Measurements from ENCODE around the gene TMPRSS3. TPM values are rescaled to one million over a fixed set of nuclear protein-coding genes. Genes with fewer than 3 reads are reported as not detected.

The TMPRSS3 gene
- total RNA-seq, 1 donor: not detected

GRCh38 chr21:42405064-42406013 is 9.5 kb upstream of the TMPRSS3 start:
- no peak overlapping the region for H3K4me3 ChIP-seq (ENCODE audit: low read depth, low read length)
- TF ChIP-seq CTCF (IDR thresholded peaks at IDR 0.05; ENCODE audit: insufficient read depth, low read depth, low read length): no peak
- no peak for DNase-seq (ENCODE audit: low read depth)

GRCh38 chr21:42404539-42404938 is 8.7 kb upstream of the TMPRSS3 start:
- DNase-seq (ENCODE audit: low read depth): no peak
- no peak overlapping the region for H3K4me3 ChIP-seq (ENCODE audit: low read depth, low read length)
- TF ChIP-seq CTCF (IDR thresholded peaks at IDR 0.05; ENCODE audit: insufficient read depth, low read depth, low read length): no peak

GRCh38 chr21:42403611-42404231 is 7.9 kb upstream of the TMPRSS3 start, which contains the start of gene UBASH3A:
TSS of gene UBASH3A (plus strand) at chr21:42403902. CDS start at chr21:42403946, 44 bp downstream.
- H3K4me3 ChIP-seq (ENCODE audit: low read depth, low read length): no peak within 1 kb of the TSS
- TF ChIP-seq CTCF (IDR thresholded peaks at IDR 0.05; ENCODE audit: insufficient read depth, low read depth, low read length): no peak
- no peak for DNase-seq (ENCODE audit: low read depth)

GRCh38 chr21:42401820-42402251 is 6.0 kb upstream of the TMPRSS3 start:
- TF ChIP-seq CTCF (IDR thresholded peaks at IDR 0.05; ENCODE audit: insufficient read depth, low read depth, low read length): no peak
- H3K4me3 ChIP-seq (ENCODE audit: low read depth, low read length): no peak overlapping the region
- no peak for DNase-seq (ENCODE audit: low read depth)

- TF ChIP-seq CTCF (IDR thresholded peaks at IDR 0.05; ENCODE audit: insufficient read depth, low read depth, low read length): no peak
- no peak for DNase-seq (ENCODE audit: low read depth)
- H3K4me3 ChIP-seq (ENCODE audit: low read depth, low read length): no peak overlapping the region
Observed at GRCh38 chr21:42401154-42401553, 5.3 kb upstream of the TMPRSS3 start.

- no peak for TF ChIP-seq CTCF (IDR thresholded peaks at IDR 0.05; ENCODE audit: insufficient read depth, low read depth, low read length)
- DNase-seq (ENCODE audit: low read depth): no peak
- no peak overlapping the region for H3K4me3 ChIP-seq (ENCODE audit: low read depth, low read length)
Observed at GRCh38 chr21:42400525-42400924, 4.7 kb upstream of the TMPRSS3 start.

Measured in fibroblast of villous mesenchyme (primary cell).